HG03060 (cell line): Measurements from ENCODE around the gene XPO1.
"Not testable (repeated sequence)": the region's sequence is repeated elsewhere in the genome, so short reads cannot be mapped to it uniquely, and the experiment has no call there.

Source experiments
- ATAC-seq: cut with Tn5 transposase; IDR thresholded peaks from one replicate; pipeline ENCODE4 v1.9.1; 2021; ENCODE audit warnings: low read depth, moderate number of reproducible peaks; ENCODE audit not compliant: unreplicated experiment

The XPO1 gene, protein sequence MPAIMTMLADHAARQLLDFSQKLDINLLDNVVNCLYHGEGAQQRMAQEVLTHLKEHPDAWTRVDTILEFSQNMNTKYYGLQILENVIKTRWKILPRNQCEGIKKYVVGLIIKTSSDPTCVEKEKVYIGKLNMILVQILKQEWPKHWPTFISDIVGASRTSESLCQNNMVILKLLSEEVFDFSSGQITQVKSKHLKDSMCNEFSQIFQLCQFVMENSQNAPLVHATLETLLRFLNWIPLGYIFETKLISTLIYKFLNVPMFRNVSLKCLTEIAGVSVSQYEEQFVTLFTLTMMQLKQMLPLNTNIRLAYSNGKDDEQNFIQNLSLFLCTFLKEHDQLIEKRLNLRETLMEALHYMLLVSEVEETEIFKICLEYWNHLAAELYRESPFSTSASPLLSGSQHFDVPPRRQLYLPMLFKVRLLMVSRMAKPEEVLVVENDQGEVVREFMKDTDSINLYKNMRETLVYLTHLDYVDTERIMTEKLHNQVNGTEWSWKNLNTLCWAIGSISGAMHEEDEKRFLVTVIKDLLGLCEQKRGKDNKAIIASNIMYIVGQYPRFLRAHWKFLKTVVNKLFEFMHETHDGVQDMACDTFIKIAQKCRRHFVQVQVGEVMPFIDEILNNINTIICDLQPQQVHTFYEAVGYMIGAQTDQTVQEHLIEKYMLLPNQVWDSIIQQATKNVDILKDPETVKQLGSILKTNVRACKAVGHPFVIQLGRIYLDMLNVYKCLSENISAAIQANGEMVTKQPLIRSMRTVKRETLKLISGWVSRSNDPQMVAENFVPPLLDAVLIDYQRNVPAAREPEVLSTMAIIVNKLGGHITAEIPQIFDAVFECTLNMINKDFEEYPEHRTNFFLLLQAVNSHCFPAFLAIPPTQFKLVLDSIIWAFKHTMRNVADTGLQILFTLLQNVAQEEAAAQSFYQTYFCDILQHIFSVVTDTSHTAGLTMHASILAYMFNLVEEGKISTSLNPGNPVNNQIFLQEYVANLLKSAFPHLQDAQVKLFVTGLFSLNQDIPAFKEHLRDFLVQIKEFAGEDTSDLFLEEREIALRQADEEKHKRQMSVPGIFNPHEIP (N-terminal part only)

DNA sequence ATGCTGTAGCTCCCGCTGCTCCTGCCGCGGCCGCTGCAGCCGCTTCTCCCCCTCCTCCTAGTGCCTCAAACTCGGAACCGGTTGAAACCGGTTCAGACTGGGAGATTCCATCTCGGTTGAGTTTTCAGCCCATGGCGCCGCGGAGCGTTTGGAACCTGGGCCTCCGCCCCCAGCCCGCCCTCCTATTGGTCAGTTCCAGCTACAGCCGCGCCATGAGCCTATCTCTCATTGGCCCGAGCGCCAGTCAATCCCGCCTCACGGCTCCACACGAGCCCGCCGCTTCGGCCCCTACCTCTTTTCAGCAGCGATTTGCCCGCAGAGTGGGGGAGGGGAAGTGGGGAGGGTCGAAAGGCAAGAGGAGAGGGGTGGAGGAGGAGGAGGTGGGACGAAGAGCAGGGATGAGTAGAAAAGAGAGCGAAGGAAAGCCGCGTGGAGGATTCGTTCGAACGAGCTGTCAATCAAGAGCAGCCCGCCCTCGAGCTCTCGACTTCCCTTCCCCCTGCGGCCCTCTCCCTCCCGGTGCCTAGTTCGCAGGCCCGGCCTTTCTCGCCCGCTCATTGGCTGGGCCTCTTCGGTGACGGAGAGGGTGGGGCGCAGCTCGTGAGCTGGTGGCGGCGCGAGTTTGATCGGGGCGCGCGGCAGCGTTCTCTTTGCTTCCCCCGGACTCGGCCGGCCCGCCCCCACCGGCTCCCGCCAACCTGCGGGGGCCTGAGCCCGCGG, at the start of gene XPO1:
Gene XPO1, minus strand, starts transcription at position 157 of the 720 bp plus-strand sequence. CDS start 4,459 bp downstream, outside the sequence.
- peak; percentile 58 for ATAC-seq

DNA sequence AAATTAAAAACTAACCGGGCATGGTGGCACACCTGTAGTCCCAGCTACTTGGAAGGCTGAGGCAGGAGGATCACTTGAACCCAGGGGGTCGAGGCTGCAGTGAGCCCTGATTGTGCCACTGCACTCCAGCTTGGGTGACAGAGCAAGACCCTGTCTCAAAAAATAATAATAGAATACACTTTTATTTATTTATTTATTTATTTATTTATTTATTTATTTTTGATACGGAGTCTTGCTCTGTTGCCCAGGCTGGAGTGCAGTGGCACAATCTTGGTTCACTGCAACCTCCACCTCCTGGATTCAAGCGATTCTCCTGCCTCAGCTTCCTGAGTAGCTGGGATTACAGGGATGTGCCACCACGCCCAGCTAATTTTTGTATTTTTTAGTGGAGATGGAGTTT, 48.8 kb upstream of the XPO1 start:
- not testable (repeated sequence) for ATAC-seq

DNA sequence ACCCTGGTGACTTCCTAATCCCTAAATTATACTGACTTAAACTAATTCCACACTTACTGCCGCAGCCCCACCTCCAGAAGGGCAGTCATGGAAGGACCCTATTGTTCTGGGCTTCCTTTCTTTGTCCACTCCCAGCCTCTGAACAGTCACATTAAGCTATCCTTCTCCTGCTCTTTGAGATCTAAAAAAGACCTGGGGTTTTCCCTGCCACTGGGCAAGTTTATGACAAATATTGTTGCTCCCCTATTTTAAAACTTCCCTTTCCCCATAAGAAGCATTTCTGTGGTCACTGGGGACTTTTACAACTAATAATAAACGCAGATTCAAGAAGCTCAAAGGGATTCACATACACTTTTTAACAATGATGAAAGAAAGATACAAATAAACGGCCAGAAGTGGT, 47.2 kb upstream of the XPO1 start:
- no peak for ATAC-seq

DNA sequence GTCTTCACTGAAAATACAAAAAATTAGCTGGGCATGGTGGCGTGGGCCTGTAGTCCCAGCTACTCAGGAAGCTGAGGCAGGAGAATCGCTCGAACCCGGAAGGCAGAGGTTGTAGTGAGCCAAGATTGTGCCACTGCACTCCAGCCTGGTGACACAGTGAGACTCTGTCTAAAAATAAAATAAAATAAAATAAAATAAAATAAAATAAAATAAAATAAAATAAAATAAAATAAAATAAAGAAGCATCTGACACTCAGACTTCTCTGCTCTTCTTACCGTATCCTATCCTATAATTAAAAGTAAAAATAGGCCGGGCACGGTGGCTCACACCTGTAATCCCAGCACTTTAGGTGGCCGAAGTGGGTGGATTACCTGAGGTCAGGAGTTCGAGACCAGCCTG, 46.2 kb upstream of the XPO1 start:
- not testable (repeated sequence) for ATAC-seq

DNA sequence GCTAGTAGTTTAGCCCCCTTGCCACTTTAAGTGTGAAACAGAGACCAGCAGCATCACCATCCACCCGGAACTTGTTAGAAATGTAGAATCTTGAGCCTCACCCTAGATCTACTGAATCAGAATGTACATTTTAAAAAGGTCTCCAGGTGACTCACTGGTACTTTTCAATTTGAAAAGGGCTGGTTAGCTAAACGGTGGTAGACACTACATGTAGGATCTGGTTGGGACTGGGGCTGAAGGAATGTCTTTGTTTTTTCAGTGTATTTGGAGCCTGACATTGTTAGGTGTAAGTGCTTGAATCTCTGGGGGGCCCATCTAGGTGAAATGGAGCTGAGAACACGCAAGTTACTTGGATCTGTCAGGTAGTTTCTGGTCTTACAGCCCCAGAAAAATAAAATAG, 44.0 kb upstream of the XPO1 start:
- ATAC-seq: no peak

DNA sequence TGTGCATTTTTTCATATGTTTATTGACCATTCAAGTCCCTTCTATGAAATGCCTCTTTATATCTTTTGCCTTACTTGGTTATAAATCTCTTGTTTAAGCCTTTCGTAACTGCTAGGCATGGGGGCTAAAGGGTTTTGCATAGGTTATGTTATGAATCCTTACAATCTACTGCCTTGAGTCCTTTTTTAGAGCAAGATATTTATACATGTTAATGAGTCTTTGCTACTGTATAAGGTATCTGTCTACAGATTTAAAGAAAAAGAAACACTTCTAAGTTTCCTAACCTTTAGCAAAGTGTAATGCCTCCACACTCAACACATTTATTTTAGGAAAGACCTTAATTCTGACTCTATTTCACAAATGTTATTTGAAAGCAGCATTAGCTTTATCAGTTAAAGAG, 43.6 kb upstream of the XPO1 start:
- no peak for ATAC-seq

DNA sequence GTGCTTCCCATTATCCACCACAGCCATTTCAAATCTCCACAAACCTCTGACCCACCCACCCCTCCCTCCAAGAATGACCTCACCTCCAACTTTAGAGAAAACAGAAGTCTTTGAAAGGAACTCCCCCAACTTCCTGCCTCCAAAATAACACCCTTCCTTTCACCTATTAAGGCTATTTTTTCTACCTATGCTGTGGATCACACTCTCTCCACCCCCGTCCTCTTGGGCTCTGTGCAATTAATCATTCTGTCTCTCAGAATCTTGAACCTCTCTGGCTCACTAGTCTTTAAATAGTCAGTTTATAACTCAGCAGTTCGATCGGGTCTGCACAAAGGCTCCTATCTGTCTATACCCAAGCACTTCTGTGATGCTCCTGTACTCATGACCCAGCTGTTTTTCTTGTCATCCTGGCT, 37.3 kb upstream of the XPO1 start:
- no peak for ATAC-seq

DNA sequence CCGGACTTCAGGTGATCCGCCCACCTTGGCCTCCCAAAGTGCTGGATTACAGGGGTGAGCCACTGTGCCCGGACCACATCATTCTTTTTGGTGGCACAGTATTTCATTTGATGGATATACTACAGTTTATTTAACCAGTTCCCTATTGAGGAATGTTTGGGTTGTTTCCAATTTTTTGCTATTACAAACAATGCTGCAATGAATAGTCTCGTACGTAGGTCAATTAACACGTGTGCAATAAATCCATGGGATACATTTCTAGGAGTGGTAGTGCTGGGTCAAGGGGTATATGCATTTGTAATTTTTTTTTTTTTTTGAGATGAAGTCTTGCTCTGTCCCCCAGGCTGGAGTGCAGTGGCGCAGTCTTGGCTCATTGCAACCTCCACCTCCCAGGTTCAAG, 28.4 kb upstream of the XPO1 start:
- no peak for ATAC-seq

DNA sequence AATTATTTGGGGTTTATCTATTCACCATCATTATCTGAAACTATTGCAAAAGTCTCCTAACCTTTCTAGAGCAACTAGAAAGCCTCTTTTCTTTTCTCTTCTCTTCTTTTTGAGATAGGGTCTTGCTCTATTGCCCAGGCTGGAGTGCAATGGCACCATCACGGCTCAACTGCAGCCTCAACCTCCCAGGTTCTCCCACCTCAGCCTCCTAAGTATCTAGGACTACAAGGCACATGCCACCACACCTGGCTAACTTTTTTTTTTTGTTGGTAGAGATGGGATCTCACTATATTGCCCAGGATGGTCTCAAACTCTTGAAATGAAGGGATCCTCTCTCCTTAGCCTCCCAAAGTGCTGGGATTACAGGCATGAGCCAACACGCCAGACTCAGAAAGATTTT, 24.5 kb upstream of the XPO1 start:
- ATAC-seq: no peak

DNA sequence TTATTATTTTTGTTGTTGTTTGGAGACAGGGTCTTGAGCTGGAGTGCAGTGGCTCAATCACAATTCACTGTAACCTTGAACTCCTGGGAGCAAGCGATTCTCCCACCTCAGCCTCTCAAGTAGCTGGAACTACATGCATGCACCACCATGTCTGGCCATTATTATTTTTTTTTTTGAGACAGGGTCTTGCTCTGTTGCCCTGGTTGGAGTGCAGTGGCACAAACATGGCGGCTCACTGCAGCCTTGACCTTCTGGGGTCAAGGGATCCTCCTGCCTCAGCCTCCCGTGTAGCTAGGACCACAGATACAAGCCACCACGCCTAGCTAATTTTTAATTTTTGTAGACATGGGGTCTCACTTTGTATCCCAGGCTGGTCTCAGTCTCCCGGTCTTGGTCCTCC, 20.0 kb upstream of the XPO1 start:
- no peak for ATAC-seq

DNA sequence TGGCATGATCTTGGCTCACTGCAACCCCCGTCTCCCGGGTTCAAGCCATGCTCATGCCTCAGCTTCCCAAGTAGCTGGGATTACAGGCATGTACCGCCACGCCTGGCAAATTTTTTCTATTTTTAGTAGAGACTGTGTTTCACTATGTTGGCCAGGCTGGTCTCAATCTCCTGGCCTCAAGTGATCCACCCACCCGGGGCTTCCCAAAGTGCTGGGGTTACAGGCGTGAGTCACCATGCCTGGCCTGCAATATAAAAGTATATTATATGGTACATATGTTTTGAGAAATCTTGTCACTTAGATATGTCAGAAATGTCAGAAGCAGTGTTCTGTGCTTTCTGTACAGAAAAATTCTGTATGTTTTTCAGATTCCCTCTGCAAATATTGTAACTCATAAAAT, 19.2 kb upstream of the XPO1 start:
- no peak for ATAC-seq

DNA sequence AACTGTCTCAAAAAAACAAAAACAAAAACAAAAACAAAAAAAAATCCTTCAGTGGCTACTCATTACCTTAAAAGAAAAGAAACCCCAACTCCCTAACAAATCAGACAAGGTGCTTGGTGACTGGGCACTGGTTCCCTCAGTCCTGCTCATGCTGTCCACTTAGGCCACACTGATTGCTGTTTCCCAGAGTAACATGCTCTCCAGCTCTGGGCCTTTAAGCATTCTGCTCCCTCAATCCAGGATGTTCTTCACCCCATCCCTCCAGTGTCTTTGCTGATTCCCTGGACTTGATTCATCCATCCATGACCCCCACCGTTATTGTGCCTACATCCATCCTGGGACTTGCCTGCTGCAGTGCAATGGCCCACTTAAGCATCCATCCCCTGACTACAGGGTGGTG, 16.4 kb upstream of the XPO1 start:
- no peak for ATAC-seq

DNA sequence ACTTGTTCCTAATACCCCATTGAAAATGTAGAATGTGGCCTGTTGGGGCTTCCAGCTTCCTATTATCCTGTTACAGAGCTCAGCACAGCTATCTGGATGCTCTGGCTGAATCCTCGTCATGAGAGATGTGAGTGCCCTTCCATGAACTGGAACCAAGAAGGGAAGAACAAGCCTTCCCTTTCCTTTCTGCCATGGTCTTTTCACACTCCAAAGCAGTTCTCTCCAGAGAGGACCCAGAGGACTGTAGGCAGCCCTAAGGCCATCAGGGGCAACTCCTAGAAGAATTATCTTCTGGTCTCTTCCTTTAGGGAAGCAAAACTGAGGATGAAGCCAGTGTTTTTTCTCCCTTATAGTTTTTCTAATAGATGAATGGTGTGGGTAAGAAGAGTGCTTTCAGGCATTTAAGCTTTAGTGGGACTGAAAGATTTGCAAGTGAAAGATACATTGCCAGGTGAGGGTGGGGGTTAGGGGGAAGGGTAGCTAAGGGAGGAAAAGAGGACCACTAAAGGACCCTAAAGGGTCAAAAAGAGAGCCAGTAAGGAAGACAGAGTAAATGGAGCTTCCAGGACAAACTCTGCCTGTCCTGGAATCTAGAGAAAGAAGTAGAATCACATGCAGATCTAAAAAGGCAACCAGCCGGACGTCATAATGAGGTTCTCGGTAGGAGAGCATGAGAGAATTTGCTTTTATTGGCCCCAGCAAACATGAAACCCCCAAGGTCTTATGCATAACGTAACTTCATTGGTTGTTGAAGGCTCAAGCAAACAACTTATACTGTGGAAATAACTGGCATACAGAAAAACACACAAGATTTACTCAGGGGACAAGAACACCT, 12.4 kb upstream of the XPO1 start:
- no peak for ATAC-seq

DNA sequence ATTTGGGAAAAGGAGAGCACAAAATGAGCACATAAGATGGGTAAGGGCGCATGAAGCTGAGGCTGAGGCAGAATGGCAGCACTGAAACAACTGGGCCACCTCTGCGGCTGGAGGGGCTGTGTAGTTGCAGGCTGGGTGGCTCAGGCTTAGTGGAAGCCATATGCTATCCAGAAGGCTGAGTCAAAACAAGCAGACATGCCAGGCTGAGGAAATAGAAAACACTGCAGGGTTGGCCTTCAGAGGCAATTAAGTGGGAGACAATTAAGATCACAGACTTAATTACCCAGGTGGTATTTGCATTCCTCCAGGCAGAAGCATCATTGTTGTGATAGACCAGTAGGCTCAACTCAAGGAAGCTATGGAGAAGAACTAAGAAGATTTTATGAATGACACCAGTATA, 11.4 kb upstream of the XPO1 start:
- ATAC-seq: no peak

DNA sequence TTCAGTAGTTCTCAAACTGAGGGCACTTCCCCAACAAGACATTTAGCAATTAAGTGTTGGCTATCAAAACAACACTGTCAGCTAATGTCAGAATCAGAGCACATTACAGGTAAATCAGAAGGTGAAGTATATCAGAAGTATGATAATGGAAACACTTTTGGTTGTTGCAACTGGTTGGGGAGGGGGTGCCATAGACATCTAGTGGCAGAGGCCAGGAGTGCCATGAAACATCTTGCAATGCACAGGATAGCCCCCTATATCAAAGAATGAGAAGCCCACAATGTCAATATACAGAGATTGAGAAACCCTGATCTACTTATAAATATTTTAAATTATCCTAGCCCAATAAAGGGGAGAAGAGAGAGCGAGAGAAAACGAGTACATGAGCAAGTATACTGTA, 4.9 kb upstream of the XPO1 start:
- no peak for ATAC-seq

DNA sequence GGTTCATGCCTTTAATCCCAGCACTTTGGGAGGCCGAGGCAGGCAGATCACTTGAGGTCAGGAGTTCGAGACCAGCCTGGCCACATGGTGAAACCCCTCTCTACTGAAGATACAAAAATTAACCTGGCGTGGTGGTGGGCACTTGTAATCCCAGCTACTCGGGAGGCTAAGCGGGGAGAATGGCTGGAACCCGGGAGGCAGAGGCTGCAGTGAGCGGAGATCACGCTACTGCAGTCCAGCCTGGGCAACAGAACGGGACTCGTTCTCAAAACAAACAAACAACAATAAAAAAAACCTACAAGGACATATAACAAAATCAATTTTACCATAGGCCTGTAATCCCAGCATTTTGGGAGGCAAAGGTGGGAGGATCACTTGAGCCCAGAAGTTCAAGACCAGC, 2.0 kb upstream of the XPO1 start:
- not testable (repeated sequence) for ATAC-seq

DNA sequence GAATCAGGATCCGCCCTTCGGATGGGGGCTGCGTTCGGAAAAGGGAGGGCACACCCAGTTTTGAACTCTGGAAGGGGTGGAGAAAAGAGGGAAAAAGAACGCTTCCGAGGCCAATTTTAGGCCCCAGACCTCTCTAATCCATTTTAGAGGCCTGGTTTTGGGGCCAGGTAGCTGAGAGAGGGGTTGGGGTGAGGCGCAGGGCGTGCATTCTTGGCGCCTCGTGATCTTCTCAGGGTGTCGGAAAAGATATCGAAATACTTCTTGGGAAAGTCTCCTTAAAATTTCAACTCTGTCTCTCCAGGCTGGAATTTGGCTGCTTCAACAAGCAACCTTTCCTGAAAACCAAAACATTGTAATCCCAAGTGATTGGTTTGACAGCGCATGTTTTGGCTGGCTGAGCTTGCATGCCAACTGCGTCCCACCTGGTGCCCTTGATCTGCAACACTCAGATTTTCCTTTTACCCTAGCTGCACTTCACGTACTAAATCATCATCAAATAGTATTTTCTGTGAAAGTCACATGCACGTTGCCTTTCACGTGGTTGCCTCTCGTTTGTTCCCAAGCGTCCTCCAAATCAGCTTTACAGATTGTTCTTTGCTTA, 864 bp upstream of the XPO1 start:
- ATAC-seq: no peak

DNA sequence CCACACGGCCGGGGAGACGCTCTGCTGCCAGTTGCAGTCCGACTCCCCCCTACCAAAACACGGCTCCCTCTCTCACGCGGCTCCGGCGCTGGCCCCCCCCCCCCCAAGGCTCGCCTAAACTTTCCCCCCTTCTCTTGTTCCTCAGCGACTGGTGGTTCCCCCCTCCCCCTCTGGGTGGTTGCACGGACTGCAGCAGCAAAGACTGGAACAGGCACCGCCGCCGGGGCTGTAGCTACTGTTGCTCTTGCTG, 281 bp downstream of the XPO1 start:
- ATAC-seq: no peak

DNA sequence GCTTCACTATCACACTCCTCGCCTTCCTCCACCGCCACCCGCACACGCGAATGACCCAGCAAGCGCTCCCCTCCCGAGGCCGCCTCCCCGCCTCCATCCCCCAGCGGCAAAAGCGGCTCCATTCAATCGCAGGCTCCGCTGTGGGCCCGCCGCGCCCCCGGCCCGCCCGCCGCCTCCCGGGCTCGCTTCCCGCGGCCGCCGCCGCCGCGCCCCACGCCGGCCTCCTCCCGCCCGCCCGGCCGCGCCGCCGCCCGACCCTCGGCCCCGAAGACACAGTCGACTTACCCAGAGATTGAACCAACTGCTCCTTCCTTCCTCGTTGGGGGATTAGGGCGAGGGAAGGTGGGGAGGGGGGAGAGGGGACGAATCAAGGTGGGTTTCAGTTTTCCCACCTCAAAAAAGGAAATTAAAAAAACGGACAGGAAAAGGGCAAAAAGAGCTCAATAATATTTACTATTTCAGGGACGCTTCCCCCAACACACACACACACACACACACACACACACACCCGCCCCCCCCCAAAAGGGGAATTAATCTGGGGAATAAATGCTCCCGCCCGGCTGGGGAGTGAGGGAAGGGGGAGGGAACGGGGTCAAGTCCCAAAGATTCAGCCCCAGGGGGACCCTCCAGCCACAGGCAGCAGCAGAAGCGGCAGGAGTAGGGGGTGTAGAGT, 743 bp downstream of the XPO1 start:
- no peak for ATAC-seq
